K562 (cell line): ENCODE results near the gene ELF2. TPM values are rescaled to one million over a fixed set of nuclear protein-coding genes. Genes with fewer than 3 reads are reported as not detected.

Experiments used
- ARID1B ChIP-seq: fragments of 450-650 bp; IDR thresholded peaks from 2 replicates; pipeline ENCODE4 v1.6.1; 2016; ENCODE audit warnings: antibody characterized with exemption, mild to moderate bottlenecking, inconsistent platforms
- BRF1 ChIP-seq: IDR thresholded peaks from 3 replicates; pipeline ENCODE4 v1.6.1; 2011; ENCODE audit warnings: borderline replicate concordance, mild to moderate bottlenecking; ENCODE audit not compliant: insufficient read length; ENCODE audit errors: extremely low read depth
- CBFA2T3 ChIP-seq: fragments of 450-650 bp; IDR thresholded peaks from 2 replicates; pipeline ENCODE4 v1.6.1; 2017
- CEBPB ChIP-seq: fragments of 450-650 bp; IDR thresholded peaks from 2 replicates; pipeline ENCODE4 v1.6.1; 2016; ENCODE audit warnings: missing genetic modification characterization, missing compliant biosample characterization
- E2F3 ChIP-seq: fragments of 250-450 bp; sonication (Bioruptor Pico); IDR thresholded peaks from 2 replicates; pipeline ENCODE4 v1.4.0; 2020; ENCODE audit warnings: mild to moderate bottlenecking
- HBP1 ChIP-seq: fragments of 450-650 bp; formaldehyde crosslinking; IDR thresholded peaks from 2 replicates; pipeline ENCODE4 v1.4.0; 2022; ENCODE audit warnings: missing genetic modification characterization
- HDAC1 ChIP-seq, 2 experiments: fragments of 450-650 bp; IDR thresholded peaks; 2 replicates each; pipeline ENCODE4 v1.6.1; 2016 to 2017; ENCODE audit warnings: inconsistent platforms in 1 of 2, mild to moderate bottlenecking in 1 of 2, moderate library complexity in 1 of 2
- HMBOX1 ChIP-seq: sonication (generic); IDR thresholded peaks from 2 replicates; pipeline ENCODE4 v1.6.1; 2016
- MAFK ChIP-seq: IDR thresholded peaks from 2 replicates; pipeline ENCODE4 v1.6.1; 2011; ENCODE audit warnings: low read length, improper control_type of control experiment
- MAX ChIP-seq: sonication (generic); formaldehyde crosslinking; IDR thresholded peaks from 2 replicates; pipeline ENCODE4 v1.9.0; 2022; ENCODE audit warnings: mild to moderate bottlenecking, missing genetic modification reagents
- NCOR1 ChIP-seq: fragments of 450-650 bp; IDR thresholded peaks from 2 replicates; pipeline ENCODE4 v1.6.1; 2016; ENCODE audit warnings: mild to moderate bottlenecking, moderate library complexity
- NR3C1 ChIP-seq: sonication (generic); formaldehyde crosslinking; IDR thresholded peaks from 2 replicates; pipeline ENCODE4 v1.8.1; 2022; ENCODE audit warnings: missing genetic modification reagents
- NRF1 ChIP-seq, 2 experiments: fragments of 450-650 bp; IDR thresholded peaks in 1 of 2; conservative IDR thresholded peaks in 1 of 2; 2 replicates each; pipeline ENCODE4 v1.6.1; 2014; ENCODE audit warnings: mild to moderate bottlenecking in 2 of 2
- PKNOX1 ChIP-seq: fragments of 450-650 bp; IDR thresholded peaks from 2 replicates; pipeline ENCODE4 v1.6.1; 2016
- RBM22 ChIP-seq: fragments of 200-400 bp; formaldehyde crosslinking; IDR thresholded peaks from 2 replicates; pipeline ENCODE4 v1.6.1; 2018; ENCODE audit warnings: low read length, low read depth; ENCODE audit not compliant: poor library complexity, severe bottlenecking
- SMARCC2 ChIP-seq: fragments of 450-650 bp; IDR thresholded peaks from 2 replicates; pipeline ENCODE4 v1.6.1; 2017; ENCODE audit warnings: antibody characterized with exemption, moderate library complexity, mild to moderate bottlenecking, low read depth
- SMARCE1 ChIP-seq: fragments of 450-650 bp; IDR thresholded peaks from 2 replicates; pipeline ENCODE4 v1.7.1; 2016; ENCODE audit warnings: mild to moderate bottlenecking
- ZBTB9 ChIP-seq: fragments of 450-650 bp; formaldehyde crosslinking; IDR thresholded peaks from 2 replicates; pipeline ENCODE4 v1.4.0; 2020; ENCODE audit warnings: mild to moderate bottlenecking, moderate library complexity
- ZNF561 ChIP-seq: fragments of 450-650 bp; formaldehyde crosslinking; conservative IDR thresholded peaks from 2 replicates; pipeline ENCODE4 v1.4.0; 2020; ENCODE audit warnings: mild to moderate bottlenecking, moderate library complexity
- polyA plus RNA-seq, 8 experiments: library from polyadenylated mRNA; depleted of rRNA in 4 of 8; stranded (reverse) in 5 of 8; unstranded in 3 of 8; fragments of >200 nt; fragmentation: Nextera tagmentation in 2 of 8; fragmentation: Illumina TruSeq in 1 of 8; extraction: Ambion mirVana in 2 of 8; extraction: Trizol in 1 of 8; gene quantifications; 2 replicates each; pipeline versions ENCODE4 v1.2.1 to v1.2.3, GENCODE V29; 2011 to 2014; ENCODE audit warnings: inconsistent platforms in 1 of 8, missing spikeins in 1 of 8
- total RNA-seq, 7 experiments: library from RNA; depleted of rRNA in 6 of 7; stranded (reverse); fragments of >200 nt in 6 of 7; fragmentation: Illumina TruSeq in 2 of 7; extraction: Trizol in 2 of 7; gene quantifications; 2 replicates each; pipeline versions ENCODE4 v1.2.1 to v1.2.3, GENCODE V29; 2011 to 2021; ENCODE audit warnings: low replicate concordance in 1 of 7

Gene ELF2
- total and polyA plus RNA-seq, 9 of the 15 experiments (the other 6 are each of a cell fraction or from before 2014, with no cell fraction given): 9.4 to 58.7 (median 41.6) TPM

- TF ChIP-seq ZBTB9 (CRISPR knock-in tag) (no peak), HMBOX1 (peak; percentile 88), E2F3 (CRISPR knock-in tag) (no peak), NRF1 (conservative IDR thresholded peaks at IDR 0.05 in 1 of 2, IDR thresholded peaks at IDR 0.05 in 1 of 2) (peak in 1 of 2 experiments; percentile 16; a peak in 1 of 4 replicates), NCOR1 (peak; percentile 44; the same call in 1 of the 2 replicates), ZNF561 (CRISPR knock-in tag) (no peak), MAFK (peak; percentile 73), CBFA2T3 (peak; percentile 78), BRF1 (no peak), HBP1 (0 out of 2 replicates have a peak, but pooled peaks have one; percentile 13), PKNOX1 (peak; percentile 91), NR3C1 (CRISPR knock-in tag) (no peak), SMARCC2 (peak; percentile 39; the same call in 1 of the 2 replicates), CEBPB (peak; percentile 92), SMARCE1 (peak; percentile 81; the same call in 1 of the 2 replicates), RBM22 (no peak), HDAC1 (IDR thresholded peaks at IDR 0.05) (peak in 1 of 2 experiments; percentile 41; a peak in 1 of 4 replicates), MAX (CRISPR knock-in tag) (0 out of 2 replicates have a peak, but pooled peaks have one; percentile 21), ARID1B (peak; percentile 82)
These were observed 11.8 kb upstream of the ELF2 start (continued) for GRCh38 chr4:139188648-139189416.
